HG03064 (cell line): ENCODE measurements around the gene TRIM44.

Source experiments
- ATAC-seq: cut with Tn5 transposase; IDR thresholded peaks from one replicate; pipeline ENCODE4 v1.9.1; 2021; ENCODE audit warnings: low read depth; ENCODE audit not compliant: unreplicated experiment

Gene TRIM44, protein sequence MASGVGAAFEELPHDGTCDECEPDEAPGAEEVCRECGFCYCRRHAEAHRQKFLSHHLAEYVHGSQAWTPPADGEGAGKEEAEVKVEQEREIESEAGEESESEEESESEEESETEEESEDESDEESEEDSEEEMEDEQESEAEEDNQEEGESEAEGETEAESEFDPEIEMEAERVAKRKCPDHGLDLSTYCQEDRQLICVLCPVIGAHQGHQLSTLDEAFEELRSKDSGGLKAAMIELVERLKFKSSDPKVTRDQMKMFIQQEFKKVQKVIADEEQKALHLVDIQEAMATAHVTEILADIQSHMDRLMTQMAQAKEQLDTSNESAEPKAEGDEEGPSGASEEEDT

GRCh38 chr11:35662649-35663407 lies at the start of gene TRIM44:
Gene TRIM44 (plus strand): TSS chr11:35662775. CDS start chr11:35663112, 337 bp downstream.
- ATAC-seq: peak; percentile 89

- no peak for ATAC-seq
Observed at GRCh38 chr11:35614939-35615569, 47.5 kb upstream of the TRIM44 start.

DNA sequence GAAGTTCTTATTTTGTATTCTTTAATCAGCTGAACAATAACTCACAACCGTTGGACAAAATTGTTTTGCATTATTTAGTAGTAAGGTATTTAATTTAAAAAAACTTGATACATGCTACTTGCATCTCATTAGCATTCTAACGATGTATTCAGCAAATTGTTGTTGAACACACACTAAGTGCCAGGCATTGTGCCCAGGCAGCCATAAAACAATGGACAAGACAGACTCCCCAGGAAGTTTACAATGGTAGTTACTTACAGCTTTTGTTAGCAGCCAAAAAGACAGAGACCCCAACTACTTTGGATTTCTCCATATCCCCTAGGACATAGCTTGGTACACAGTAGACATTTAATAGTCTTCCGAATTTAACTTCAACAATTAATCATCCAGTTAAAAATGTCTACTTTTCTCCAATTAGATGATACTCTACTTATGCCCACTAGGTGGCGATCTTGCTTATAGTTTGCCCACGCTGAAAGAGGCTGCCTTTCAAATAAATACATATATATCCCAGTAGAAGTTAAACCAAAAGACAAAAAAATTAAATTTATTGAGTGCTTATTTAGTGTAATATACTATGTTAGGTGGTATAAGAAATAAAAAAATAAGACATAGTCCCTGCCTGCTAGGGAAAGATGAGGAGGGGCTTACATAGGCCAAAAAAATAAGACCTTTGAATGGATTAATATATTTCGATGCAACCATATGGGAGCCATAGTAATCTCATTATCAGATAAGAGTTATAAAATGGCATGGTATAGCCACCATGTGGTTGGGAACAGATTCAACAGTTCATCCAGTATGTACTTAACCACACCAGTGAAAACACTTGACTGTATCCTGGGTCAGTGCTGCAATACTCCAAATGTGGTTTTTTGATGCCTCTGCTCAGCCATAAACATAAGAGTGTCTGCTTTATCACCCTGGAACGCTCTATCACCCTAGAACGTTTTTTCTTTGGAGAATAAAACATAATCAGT lies 46.4 kb upstream of the TRIM44 start:
- ATAC-seq: no peak

DNA sequence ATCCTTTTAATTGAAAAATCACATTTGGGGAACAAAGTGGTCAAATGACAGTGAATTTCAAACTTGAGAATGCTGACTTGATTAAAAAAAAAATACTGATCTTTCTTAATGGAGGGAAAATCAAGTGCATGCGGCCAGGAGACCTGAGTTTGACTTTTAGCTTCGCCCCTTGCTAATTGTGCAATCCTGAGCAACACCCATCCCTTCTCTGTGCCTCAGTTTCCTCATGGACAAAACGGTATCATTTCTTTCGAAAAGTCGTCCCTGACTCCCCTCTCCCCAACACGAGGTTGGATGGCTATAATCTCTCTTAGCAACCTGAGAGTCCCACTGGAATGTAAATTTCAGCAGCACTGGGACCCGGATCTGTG lies 45.3 kb upstream of the TRIM44 start:
- no peak for ATAC-seq

DNA sequence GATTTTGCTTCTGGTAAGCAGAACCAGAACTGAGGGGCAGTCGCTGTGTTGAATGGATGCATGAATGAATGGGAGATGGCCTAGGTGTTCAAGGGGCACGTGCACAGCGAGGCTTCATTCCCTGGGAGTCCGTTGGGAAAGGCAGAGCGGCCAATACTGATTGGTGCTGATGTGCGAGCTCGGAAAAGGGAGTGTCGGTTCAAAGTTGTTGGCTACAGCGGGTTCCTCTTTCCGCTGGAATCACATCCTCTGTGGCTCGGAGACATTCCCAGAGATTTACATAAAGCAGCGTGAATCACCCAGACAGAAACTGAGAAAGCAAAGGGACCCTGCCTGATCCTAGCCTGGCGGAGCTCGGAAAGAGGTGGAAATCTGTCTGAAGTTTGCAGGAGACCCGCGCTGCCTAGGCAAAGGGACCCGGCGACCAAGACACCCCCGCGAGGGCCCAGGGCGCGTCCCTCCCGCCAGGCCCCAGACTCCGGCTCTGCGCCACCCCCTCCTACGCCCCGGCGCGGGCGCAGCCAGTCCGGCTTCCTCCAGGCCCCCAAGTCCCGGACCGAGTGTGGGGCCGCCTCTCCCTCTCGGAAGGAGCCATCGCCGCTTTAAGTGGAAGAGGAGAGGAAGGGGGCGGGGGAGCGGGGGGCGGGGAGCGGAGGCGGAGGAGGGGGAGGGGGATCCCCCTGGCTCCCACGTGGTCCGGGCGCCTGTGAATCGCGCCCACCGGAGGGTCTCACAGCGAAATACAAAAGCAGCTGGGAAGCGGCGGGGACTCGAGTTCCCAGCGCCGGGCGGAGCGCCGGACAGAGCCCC lies 44.7 kb upstream of the TRIM44 start, which contains the start of gene FJX1:
FJX1 (plus strand) TSS at position 774 of the 810 bp plus-strand sequence. CDS start 177 bp downstream, outside the sequence.
- ATAC-seq: peak; percentile 25

GRCh38 chr11:35618497-35619115 lies 44.0 kb upstream of the TRIM44 start:
- peak; percentile 56 for ATAC-seq

DNA sequence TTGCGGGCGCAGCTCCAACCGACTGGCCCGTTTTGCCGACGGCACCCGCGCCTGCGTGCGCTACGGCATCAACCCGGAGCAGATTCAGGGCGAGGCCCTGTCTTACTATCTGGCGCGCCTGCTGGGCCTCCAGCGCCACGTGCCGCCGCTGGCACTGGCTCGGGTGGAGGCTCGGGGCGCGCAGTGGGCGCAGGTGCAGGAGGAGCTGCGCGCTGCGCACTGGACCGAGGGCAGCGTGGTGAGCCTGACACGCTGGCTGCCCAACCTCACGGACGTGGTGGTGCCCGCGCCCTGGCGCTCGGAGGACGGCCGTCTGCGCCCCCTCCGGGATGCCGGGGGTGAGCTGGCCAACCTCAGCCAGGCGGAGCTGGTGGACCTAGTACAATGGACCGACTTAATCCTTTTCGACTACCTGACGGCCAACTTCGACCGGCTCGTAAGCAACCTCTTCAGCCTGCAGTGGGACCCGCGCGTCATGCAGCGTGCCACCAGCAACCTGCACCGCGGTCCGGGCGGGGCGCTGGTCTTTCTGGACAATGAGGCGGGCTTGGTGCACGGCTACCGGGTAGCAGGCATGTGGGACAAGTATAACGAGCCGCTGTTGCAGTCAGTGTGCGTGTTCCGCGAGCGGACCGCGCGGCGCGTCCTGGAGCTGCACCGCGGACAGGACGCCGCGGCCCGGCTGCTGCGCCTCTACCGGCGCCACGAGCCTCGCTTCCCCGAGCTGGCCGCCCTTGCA lies 43.3 kb upstream of the TRIM44 start:
- ATAC-seq: peak; percentile 22

- no peak for ATAC-seq
Observed at GRCh38 chr11:35619855-35620640, 42.5 kb upstream of the TRIM44 start.

- no peak for ATAC-seq
Observed at GRCh38 chr11:35620795-35621194, 41.8 kb upstream of the TRIM44 start.

GRCh38 chr11:35621620-35622019 lies 41.0 kb upstream of the TRIM44 start:
- ATAC-seq: no peak

GRCh38 chr11:35622070-35622469 lies 40.5 kb upstream of the TRIM44 start:
- no peak for ATAC-seq

DNA sequence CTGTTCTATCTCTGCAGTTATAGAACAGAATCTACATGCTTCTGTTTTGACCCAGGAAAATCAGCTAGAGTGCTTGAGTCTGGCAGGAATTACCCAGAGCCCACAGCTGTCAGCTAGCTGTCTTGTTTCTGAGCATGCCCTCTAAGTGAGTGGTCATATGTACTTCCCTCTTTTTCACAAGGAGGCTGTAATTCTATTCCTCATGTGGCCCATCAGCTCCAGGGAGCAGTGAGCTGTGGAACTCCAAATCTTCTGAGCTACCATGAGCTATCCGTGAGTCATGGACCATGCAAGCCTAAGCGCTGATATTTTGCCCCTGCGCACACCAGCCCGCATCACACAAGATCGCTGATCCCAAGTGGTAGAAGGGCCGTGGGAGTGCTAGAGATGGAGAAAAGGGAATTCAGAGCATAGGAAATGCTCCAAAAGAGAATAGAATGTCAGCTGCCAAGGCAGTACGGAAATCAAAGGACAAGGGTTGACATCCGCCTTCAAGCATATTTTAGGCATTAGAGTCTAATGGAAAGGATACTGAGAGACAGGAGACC lies 38.9 kb upstream of the TRIM44 start:
- ATAC-seq: no peak

DNA sequence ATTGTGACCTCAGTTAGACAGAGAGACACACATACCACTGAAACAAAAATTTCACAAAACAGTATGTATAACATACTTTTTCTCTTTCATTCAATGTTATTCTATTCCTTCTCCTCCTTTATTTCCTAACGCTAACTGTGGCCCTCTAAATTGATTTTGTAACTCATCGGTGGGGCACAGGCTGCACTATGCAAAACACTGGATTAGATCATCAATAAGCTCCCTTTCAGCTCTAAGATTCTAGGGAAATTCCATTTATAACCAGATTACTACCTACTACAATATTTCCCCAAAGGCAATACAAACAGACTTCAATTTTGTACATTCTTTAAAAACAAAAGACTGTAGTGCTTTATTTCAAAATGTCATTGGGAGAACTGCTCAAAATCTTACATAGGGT lies 38.3 kb upstream of the TRIM44 start:
- no peak for ATAC-seq

DNA sequence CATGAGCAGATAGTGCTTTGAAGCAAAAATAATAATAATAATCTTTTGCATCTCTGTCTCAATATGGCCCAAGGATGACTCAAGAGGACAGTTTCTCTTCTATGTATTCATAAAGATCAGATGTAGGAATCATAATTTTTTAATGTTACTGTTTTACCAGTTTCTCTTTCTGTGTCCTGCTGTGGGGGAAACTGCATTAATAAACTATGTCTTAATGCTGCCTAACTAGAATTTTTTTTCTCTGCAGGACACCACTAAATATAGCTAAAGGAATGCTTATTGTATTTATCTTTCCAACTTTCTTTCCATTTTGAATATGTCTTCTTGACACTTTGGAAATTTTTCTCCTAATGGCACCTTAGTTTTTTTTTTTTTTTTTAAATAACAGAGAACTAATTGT lies 37.8 kb upstream of the TRIM44 start:
- ATAC-seq: no peak

GRCh38 chr11:35626501-35626900 lies 36.1 kb upstream of the TRIM44 start:
- ATAC-seq: no peak

DNA sequence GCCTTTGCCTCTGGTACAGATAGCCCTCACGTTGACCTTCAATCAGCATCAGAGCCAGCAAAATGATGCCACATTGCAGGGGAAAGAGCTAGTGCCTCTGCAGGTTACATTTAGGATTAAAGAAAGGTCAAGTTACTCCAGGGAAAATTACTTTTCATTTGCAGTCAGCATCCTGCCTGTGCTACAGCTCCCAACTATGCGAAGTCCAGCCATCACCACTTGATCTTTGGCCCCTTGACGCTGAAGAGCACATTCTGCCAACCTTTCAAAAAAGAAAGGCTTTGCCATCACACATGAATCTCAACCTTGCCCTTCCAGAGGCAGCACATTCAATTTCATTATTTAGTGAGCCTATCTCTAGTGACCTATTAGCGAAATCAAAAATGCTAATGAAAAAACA lies 33.1 kb upstream of the TRIM44 start:
- ATAC-seq: no peak

DNA sequence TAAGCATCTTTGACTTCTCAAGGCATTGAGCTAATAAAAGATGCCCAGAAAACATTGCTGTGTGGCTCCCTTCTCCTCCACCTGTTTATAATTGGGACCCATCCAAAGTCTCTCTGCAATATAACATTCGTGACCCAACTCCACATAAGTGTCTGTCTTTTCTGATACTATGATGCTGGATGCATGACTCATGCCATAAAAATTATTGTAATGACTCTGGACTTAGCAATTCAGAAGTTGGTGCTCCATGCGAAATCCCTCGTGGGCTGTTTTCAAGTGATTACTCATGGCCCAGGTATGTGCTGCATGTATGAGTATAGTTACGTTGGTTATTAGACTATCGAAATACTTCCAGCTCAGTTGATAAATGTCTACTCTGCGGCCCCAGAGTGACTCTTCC lies 32.7 kb upstream of the TRIM44 start:
- no peak for ATAC-seq
